ENCODE measurements around the gene GPR156. TPM values are rescaled to one million over a fixed set of nuclear protein-coding genes. Genes with fewer than 3 reads are reported as not detected.

Gene GPR156
- total RNA-seq, 2 donors from 2014 or later = 0.24 TPM; not detected in 1

- H3K9me3 Mint-ChIP-seq = peaks cover 8% of the 10 kb centered on the region
- no peaks in the 10 kb centered on the region for H3K36me3 Mint-ChIP-seq (ENCODE audit: low read depth)
- no peaks in the 10 kb centered on the region for H3K4me1 Mint-ChIP-seq
- no peaks in the 10 kb centered on the region for H3K27me3 Mint-ChIP-seq
- no peak overlapping the region for H3K27ac Mint-ChIP-seq
- H3K4me3 Mint-ChIP-seq = no peak overlapping the region
- no peak for ATAC-seq (replicated peaks)
Observed at GRCh38 chr3:120151791-120152190, 133.2 kb downstream of the GPR156 start.

GRCh38 chr3:120148187-120148949 lies 136.7 kb downstream of the GPR156 start:
- Mint-ChIP-seq H3K4me3 (no peak overlapping the region), H3K36me3 (ENCODE audit: low read depth) (no peaks in the 10 kb centered on the region), H3K27ac (no peak overlapping the region), H3K9me3 (no peaks in the 10 kb centered on the region), H3K27me3 (no peaks in the 10 kb centered on the region), H3K4me1 (peaks cover 7% of the 10 kb centered on the region)
- ATAC-seq (replicated peaks) = no peak

GRCh38 chr3:120147072-120147871 lies 137.8 kb downstream of the GPR156 start:
- Mint-ChIP-seq H3K27ac (peak overlapping the region; percentile 9), H3K36me3 (ENCODE audit: low read depth) (no peaks in the 10 kb centered on the region), H3K4me1 (peaks cover 7% of the 10 kb centered on the region), H3K9me3 (no peaks in the 10 kb centered on the region), H3K27me3 (no peaks in the 10 kb centered on the region), H3K4me3 (no peak overlapping the region)
- peak; percentile 40 for ATAC-seq (replicated peaks)

- peak; percentile 92 for ATAC-seq (replicated peaks)
- H3K4me1 Mint-ChIP-seq = peaks cover 7% of the 10 kb centered on the region
- H3K9me3 Mint-ChIP-seq = no peaks in the 10 kb centered on the region
- no peak overlapping the region for H3K4me3 Mint-ChIP-seq
- H3K27ac Mint-ChIP-seq = peak overlapping the region; percentile 17
- no peaks in the 10 kb centered on the region for H3K27me3 Mint-ChIP-seq
- H3K36me3 Mint-ChIP-seq (ENCODE audit: low read depth) = no peaks in the 10 kb centered on the region
Observed at GRCh38 chr3:120145542-120146285, 139.3 kb downstream of the GPR156 start.

DNA sequence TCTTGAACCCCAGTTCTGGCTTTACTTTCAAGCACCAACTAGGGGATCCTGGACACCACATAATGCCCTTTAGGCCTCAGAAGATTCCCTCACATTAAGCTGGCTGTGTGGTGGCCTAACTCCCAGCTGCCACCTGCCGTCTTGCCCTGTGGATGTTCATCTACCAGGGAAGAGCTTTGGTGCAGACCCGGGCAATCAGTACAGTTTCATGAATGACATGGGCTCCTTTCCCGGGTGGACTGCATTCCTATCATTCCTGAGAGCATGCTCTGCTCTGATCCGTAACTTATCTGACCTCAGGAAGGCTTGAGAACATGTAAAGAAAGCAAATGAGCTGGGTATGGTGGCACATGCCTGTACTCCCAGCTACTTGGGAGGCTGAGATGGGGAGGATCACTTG lies 140.8 kb downstream of the GPR156 start:
- Mint-ChIP-seq H3K4me3 (no peak overlapping the region), H3K4me1 (peaks cover 7% of the 10 kb centered on the region), H3K27me3 (no peaks in the 10 kb centered on the region), H3K27ac (no peak overlapping the region), H3K9me3 (no peaks in the 10 kb centered on the region), H3K36me3 (ENCODE audit: low read depth) (no peaks in the 10 kb centered on the region)
- ATAC-seq (replicated peaks) = no peak

GRCh38 chr3:120143676-120144075 lies 141.3 kb downstream of the GPR156 start:
- Mint-ChIP-seq H3K4me3 (no peak overlapping the region), H3K27ac (no peak overlapping the region), H3K9me3 (no peaks in the 10 kb centered on the region), H3K27me3 (no peaks in the 10 kb centered on the region), H3K4me1 (peaks cover 7% of the 10 kb centered on the region), H3K36me3 (ENCODE audit: low read depth) (no peaks in the 10 kb centered on the region)
- ATAC-seq (replicated peaks) = no peak

DNA sequence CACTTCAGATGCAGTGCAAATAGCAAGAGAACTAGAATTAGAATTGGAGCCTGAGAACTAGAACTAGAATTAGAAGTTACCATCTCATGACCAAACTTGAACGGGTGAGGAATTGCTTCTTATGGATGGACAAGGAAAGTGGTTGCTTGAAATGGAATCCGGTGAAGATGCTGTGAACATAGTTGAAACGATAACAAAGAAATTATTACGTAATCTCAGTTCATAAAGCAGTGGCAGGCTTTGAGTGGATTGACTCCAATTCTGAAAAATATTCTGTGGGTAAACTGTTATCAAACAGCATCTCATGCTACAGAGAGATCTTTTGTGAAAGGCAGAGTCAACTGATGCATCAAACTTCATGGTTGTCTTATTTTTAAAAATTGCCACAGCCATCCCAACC lies 142.8 kb downstream of the GPR156 start:
- H3K36me3 Mint-ChIP-seq (ENCODE audit: low read depth) = no peaks in the 10 kb centered on the region
- H3K9me3 Mint-ChIP-seq = no peaks in the 10 kb centered on the region
- H3K27me3 Mint-ChIP-seq = no peaks in the 10 kb centered on the region
- ATAC-seq (replicated peaks) = no peak
- no peak overlapping the region for H3K27ac Mint-ChIP-seq
- H3K4me1 Mint-ChIP-seq = peaks cover 7% of the 10 kb centered on the region
- no peak overlapping the region for H3K4me3 Mint-ChIP-seq

- H3K4me1 Mint-ChIP-seq = peaks cover under 1% of the 10 kb centered on the region
- no peaks in the 10 kb centered on the region for H3K9me3 Mint-ChIP-seq
- no peak overlapping the region for H3K27ac Mint-ChIP-seq
- no peaks in the 10 kb centered on the region for H3K27me3 Mint-ChIP-seq
- ATAC-seq (replicated peaks) = no peak
- no peak overlapping the region for H3K4me3 Mint-ChIP-seq
- no peaks in the 10 kb centered on the region for H3K36me3 Mint-ChIP-seq (ENCODE audit: low read depth)
Observed at GRCh38 chr3:120140098-120140742, 144.8 kb downstream of the GPR156 start.

GRCh38 chr3:120139140-120139539 lies 145.9 kb downstream of the GPR156 start:
- Mint-ChIP-seq H3K36me3 (ENCODE audit: low read depth) (no peaks in the 10 kb centered on the region), H3K4me3 (no peak overlapping the region), H3K4me1 (no peaks in the 10 kb centered on the region), H3K9me3 (no peaks in the 10 kb centered on the region), H3K27me3 (no peaks in the 10 kb centered on the region), H3K27ac (no peak overlapping the region)
- ATAC-seq (replicated peaks) = peak; percentile 28

GRCh38 chr3:120137548-120137947 lies 147.5 kb downstream of the GPR156 start:
- H3K27me3 Mint-ChIP-seq = no peaks in the 10 kb centered on the region
- ATAC-seq (replicated peaks) = no peak
- H3K4me3 Mint-ChIP-seq = no peak overlapping the region
- H3K27ac Mint-ChIP-seq = no peak overlapping the region
- H3K36me3 Mint-ChIP-seq (ENCODE audit: low read depth) = no peaks in the 10 kb centered on the region
- no peaks in the 10 kb centered on the region for H3K4me1 Mint-ChIP-seq
- H3K9me3 Mint-ChIP-seq = no peaks in the 10 kb centered on the region

DNA sequence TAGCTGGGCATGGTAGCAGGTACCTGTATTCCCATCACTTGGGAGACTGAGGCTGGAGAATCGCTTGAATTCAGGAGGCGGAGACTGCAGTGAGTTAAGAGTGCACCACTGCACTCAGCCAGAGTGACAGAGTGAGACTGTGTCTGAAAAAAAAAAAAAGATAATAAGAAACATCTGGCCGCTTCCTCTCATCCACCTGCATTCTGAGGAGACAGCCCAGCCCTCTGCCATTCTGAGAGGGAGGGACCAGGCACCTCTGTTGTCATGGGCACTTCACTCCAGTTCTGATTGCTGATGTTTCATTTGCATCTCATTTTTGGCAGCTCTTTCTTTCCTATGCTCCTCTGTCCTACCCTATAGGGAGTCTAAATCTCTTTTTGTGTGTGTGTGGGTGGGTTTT lies 154.4 kb downstream of the GPR156 start:
- Mint-ChIP-seq H3K27ac (no peak overlapping the region), H3K4me1 (no peaks in the 10 kb centered on the region), H3K9me3 (no peaks in the 10 kb centered on the region), H3K4me3 (no peak overlapping the region), H3K27me3 (no peaks in the 10 kb centered on the region), H3K36me3 (ENCODE audit: low read depth) (no peaks in the 10 kb centered on the region)
- no peak for ATAC-seq (replicated peaks)

GRCh38 chr3:120129718-120130513 lies 155.1 kb downstream of the GPR156 start:
- H3K27me3 Mint-ChIP-seq = no peaks in the 10 kb centered on the region
- no peaks in the 10 kb centered on the region for H3K9me3 Mint-ChIP-seq
- ATAC-seq (replicated peaks) = no peak
- H3K27ac Mint-ChIP-seq = no peak overlapping the region
- no peaks in the 10 kb centered on the region for H3K36me3 Mint-ChIP-seq (ENCODE audit: low read depth)
- H3K4me1 Mint-ChIP-seq = no peaks in the 10 kb centered on the region
- H3K4me3 Mint-ChIP-seq = no peak overlapping the region

DNA sequence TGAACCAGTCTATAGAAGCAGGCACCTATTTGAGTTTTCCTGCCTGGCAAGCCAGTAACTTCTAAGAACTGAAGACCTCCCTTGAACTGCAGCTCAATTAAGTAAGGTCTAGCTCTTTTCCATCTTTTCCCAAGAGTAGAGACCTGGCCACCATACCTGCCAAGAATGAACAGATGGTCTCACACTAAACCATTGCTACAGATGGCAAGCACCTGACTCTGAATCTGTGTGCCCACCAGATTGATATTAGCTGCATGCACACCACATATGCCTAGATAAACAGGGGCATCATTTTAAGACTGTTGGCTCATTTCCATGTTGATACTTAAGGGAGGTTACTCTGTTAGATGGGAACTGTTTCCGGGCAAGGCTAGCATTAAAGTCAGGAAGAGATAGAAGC lies 156.0 kb downstream of the GPR156 start:
- Mint-ChIP-seq H3K27me3 (no peaks in the 10 kb centered on the region), H3K4me1 (no peaks in the 10 kb centered on the region), H3K36me3 (ENCODE audit: low read depth) (no peaks in the 10 kb centered on the region), H3K27ac (no peak overlapping the region), H3K9me3 (no peaks in the 10 kb centered on the region), H3K4me3 (no peak overlapping the region)
- no peak for ATAC-seq (replicated peaks)

- Mint-ChIP-seq H3K4me3 (no peak overlapping the region), H3K27me3 (no peaks in the 10 kb centered on the region), H3K36me3 (ENCODE audit: low read depth) (no peaks in the 10 kb centered on the region), H3K27ac (no peak overlapping the region), H3K4me1 (no peaks in the 10 kb centered on the region), H3K9me3 (no peaks in the 10 kb centered on the region)
- no peak for ATAC-seq (replicated peaks)
Observed at GRCh38 chr3:120125992-120126391, 159.0 kb downstream of the GPR156 start.

All from activated T-helper 17 cell treated with anti-CD3 and anti-CD28 coated beads, Interleukin-2, amount 50 U/mL, for 72 hours (primary cell).